SK-MEL-5 (cell line): ENCODE data around the gene PPP1R12B. TPM values are rescaled to one million over a fixed set of nuclear protein-coding genes. Genes with fewer than 3 reads are reported as not detected.
"Not testable (repeated sequence)": the region's sequence is repeated elsewhere in the genome, so short reads cannot be mapped to it uniquely, and the experiment has no call there.

Experiments
- DNase-seq: peaks from one replicate; pipeline ENCODE4 v3.0.0-alpha.2; 2016; ENCODE audit warnings: low read depth, low spot score
- in situ Hi-C: cut with HindIII; loops from 2 replicates; pipeline ENCODE4 v1.10.0; 2016; ENCODE audit warnings: low sequenced_read_pairs, high pct_unique_total_duplicates, low pct_unique_long_range_greater_than_20kb
- small RNA-seq, 2 experiments: library from RNA; depleted of rRNA; stranded (forward); fragments of <200 nt; gene quantifications; one replicate each; pipeline ENCODE3, GENCODE V24; 2014
- total RNA-seq: library from RNA; depleted of rRNA; stranded (reverse); fragments of >200 nt; shearing (Covaris generic); gene quantifications from 2 replicates; pipeline ENCODE4 v1.2.3, GENCODE V29; 2014; rRNA removed

PPP1R12B gene
- total RNA-seq, 1 experiment from 2014 or later, result 18.6 TPM

GRCh38 chr1:202630096-202630495 is 281.6 kb downstream of the PPP1R12B start:
- in situ Hi-C loops, DNase-seq: not testable (repeated sequence)

- in situ Hi-C loops, result no loop called here
- no peak for DNase-seq
Measured at GRCh38 chr1:202630541-202630940, 282.0 kb downstream of the PPP1R12B start.

- DNase-seq, result no peak
- in situ Hi-C loops, result no loop called here
Measured at GRCh38 chr1:202631076-202631923, 282.8 kb downstream of the PPP1R12B start.

GRCh38 chr1:202632241-202632640 is 283.7 kb downstream of the PPP1R12B start:
- in situ Hi-C loops, result no loop called here

GRCh38 chr1:202636171-202636570 is 287.7 kb downstream of the PPP1R12B start:
- in situ Hi-C loops, DNase-seq: not testable (repeated sequence)

More at GRCh38 chr1:202632241-202632640, 283.7 kb downstream of the PPP1R12B start:
- DNase-seq, result no peak

GRCh38 chr1:202637321-202638018 is 289.0 kb downstream of the PPP1R12B start:
- DNase-seq, in situ Hi-C loops: not testable (repeated sequence)

- in situ Hi-C loops, result no loop called here
Measured at GRCh38 chr1:202638019-202638700, 289.7 kb downstream of the PPP1R12B start.

GRCh38 chr1:202638701-202639305 is 290.3 kb downstream of the PPP1R12B start:
- in situ Hi-C loops, DNase-seq: not testable (repeated sequence)

More at GRCh38 chr1:202638019-202638700, 289.7 kb downstream of the PPP1R12B start:
- no peak for DNase-seq

- no peak for DNase-seq
- in situ Hi-C loops, result no loop called here
Measured at GRCh38 chr1:202639500-202639899, 291.0 kb downstream of the PPP1R12B start.

- DNase-seq, result no peak
- in situ Hi-C loops, result no loop called here
Measured at GRCh38 chr1:202642212-202642611, 293.7 kb downstream of the PPP1R12B start.

Small RNA genes lying within 50 kb of the gene (small RNA-seq; reads per million reads assigned to genes)
- gene AC099336.2 (0 reads per million in 2 experiments), gene RF00156 (0 reads per million in 2 experiments), gene RNU6-89P (0 reads per million in 2 experiments)

Other genes with a start within 250 kb of the PPP1R12B start
- not detected in 2 replicates for gene GPR37L1, start 225.8 kb upstream of the PPP1R12B start, total RNA-seq
- 33.2 and 33.5 TPM in 2 replicates for gene ARL8A, start 204.0 kb upstream of the PPP1R12B start, total RNA-seq
- gene PTPN7, start 188.1 kb upstream of the PPP1R12B start, total RNA-seq, result not detected in 2 replicates
- gene LGR6, start 154.9 kb upstream of the PPP1R12B start, total RNA-seq, result not detected in 2 replicates
- 78.6 and 80.5 TPM in 2 replicates for gene UBE2T, start 6.8 kb upstream of the PPP1R12B start, total RNA-seq